ENCODE measurements around the gene ANKRD20A1.
"Not testable (repeated sequence)": the region's sequence is repeated elsewhere in the genome, so short reads cannot be mapped to it uniquely, and the experiment has no call there.

The ANKRD20A1 gene

DNA sequence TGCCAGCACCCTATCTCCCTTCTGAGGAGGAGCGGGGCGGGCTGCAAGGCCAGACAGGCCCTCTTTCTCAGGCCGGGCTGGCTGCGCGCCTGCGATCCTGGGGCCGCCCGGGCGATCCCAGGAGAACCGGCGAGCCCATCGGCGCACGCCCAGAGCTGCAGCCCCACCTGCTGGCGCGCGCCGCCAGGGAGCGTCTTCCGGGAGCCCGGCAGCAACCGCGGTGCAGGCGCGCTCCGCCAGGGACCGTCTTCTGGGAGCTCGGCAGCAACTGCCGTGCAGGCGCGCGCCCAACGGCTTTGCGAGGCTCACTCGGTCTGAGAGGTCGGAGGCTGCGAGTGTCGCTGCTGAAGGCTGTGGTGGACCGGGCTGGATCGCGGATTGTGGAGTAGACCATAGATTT, at the start of gene ANKRD20A1:
ANKRD20A1 (plus strand) TSS at position 61 of the 400 bp plus-strand sequence. CDS start 496 bp downstream, outside the sequence.
- H3K4me3 ChIP-seq (ENCODE audit: low read length); DNase-seq (ENCODE audit: low read depth): not testable (repeated sequence)

- not testable (repeated sequence) for DNase-seq (ENCODE audit: low read depth); H3K4me3 ChIP-seq (ENCODE audit: low read length)
Measured at GRCh38 chr9:67832088-67832487, 26.6 kb upstream of the ANKRD20A1 start.

Measured in retinal pigment epithelial cell (primary cell).